Suprapubic skin (tissue), 4 donors: ENCODE measurements around the gene DIP2C. TPM values are rescaled to one million over a fixed set of nuclear protein-coding genes. Genes with fewer than 3 reads are reported as not detected.

Experiments used
- DNase-seq, 2 donors: peaks; one replicate each; pipeline ENCODE4 v3.0.0-alpha.2; 2019; ENCODE audit warnings: low spot score in 2 of 2
- H3K27ac ChIP-seq: fragments of 200-600 bp; sonication (generic); one replicate; pipeline ENCODE4 v1.5.1; 2019
- H3K27me3 ChIP-seq: fragments of 200-600 bp; sonication (generic); one replicate; pipeline ENCODE4 v1.5.1; 2019
- H3K36me3 ChIP-seq: fragments of 200-600 bp; sonication (generic); one replicate; pipeline ENCODE4 v1.5.1; 2019
- H3K4me1 ChIP-seq: fragments of 200-600 bp; sonication (generic); one replicate; pipeline ENCODE4 v1.5.1; 2019
- H3K4me3 ChIP-seq: fragments of 200-600 bp; sonication (generic); one replicate; pipeline ENCODE4 v1.5.1; 2019; ENCODE audit warnings: mild to moderate bottlenecking
- H3K9me3 ChIP-seq: fragments of 200-600 bp; sonication (generic); one replicate; pipeline ENCODE4 v1.5.1; 2019
- CTCF ChIP-seq, 2 donors: fragments of 200-600 bp in 1 of 2; fragments of 450-650 bp in 1 of 2; sonication (generic) in 1 of 2; IDR thresholded peaks; one replicate each; pipeline ENCODE4 v1.5.1; 2016 to 2019; ENCODE audit warnings: antibody characterized with exemption in 2 of 2, mild to moderate bottlenecking in 1 of 2, moderate library complexity in 1 of 2
- EP300 ChIP-seq: sonication (generic); formaldehyde crosslinking; IDR thresholded peaks from one replicate; pipeline ENCODE4 v1.6.1; 2017; ENCODE audit warnings: antibody characterized with exemption
- POLR2A ChIP-seq, 2 donors: fragments of 450-650 bp; IDR thresholded peaks; one replicate each; pipeline ENCODE4 v1.6.1; 2017; ENCODE audit warnings: antibody characterized with exemption in 2 of 2, mild to moderate bottlenecking in 2 of 2, moderate library complexity in 2 of 2
- POLR2AphosphoS5 ChIP-seq, 3 donors: sonication (generic); formaldehyde crosslinking; IDR thresholded peaks; one replicate each; pipeline ENCODE4 v1.6.1; 2017; ENCODE audit warnings: antibody characterized with exemption in 3 of 3
- WGBS: methylation state at CpG from one replicate; pipeline ENCODE4 v1.1.5; 2018; 5-methylcytosine and 5-hydroxymethylcytosine counted together
- total RNA-seq, 4 donors: library from RNA; depleted of rRNA; stranded (reverse); fragments of >200 nt; gene quantifications; one replicate each; pipeline ENCODE4 v1.1.0, GENCODE V29; 2016

Gene DIP2C
- total RNA-seq, 4 donors from 2014 or later, result 6.7 to 23.3 (median 14.7) TPM

- Histone ChIP-seq H3K27ac (no peak overlapping the region), H3K4me3 (no peak overlapping the region), H3K9me3 (no peaks in the 10 kb centered on the region), H3K4me1 (no peaks in the 10 kb centered on the region), H3K27me3 (no peaks in the 10 kb centered on the region), H3K36me3 (no peaks in the 10 kb centered on the region)
- DNase-seq, result no peak
- WGBS, result 77% methylated on average over 15 of the region's 15 CpGs
- TF ChIP-seq EP300 (no peak), POLR2AphosphoS5 (IDR thresholded peaks at IDR 0.05) (no peak), CTCF (IDR thresholded peaks at IDR 0.05) (no peak), POLR2A (IDR thresholded peaks at IDR 0.05) (no peak)
Measured at GRCh38 chr10:260819-261429, 428.5 kb downstream of the DIP2C start.

- Histone ChIP-seq H3K36me3 (peaks cover 64% of the 10 kb centered on the region), H3K27me3 (no peaks in the 10 kb centered on the region), H3K27ac (no peak overlapping the region), H3K9me3 (no peaks in the 10 kb centered on the region), H3K4me3 (no peak overlapping the region), H3K4me1 (no peaks in the 10 kb centered on the region)
- TF ChIP-seq POLR2AphosphoS5 (IDR thresholded peaks at IDR 0.05), result no peak
- no peak for TF ChIP-seq CTCF (IDR thresholded peaks at IDR 0.05)
- TF ChIP-seq POLR2A (IDR thresholded peaks at IDR 0.05), result no peak
- TF ChIP-seq EP300, result no peak
- no peak for DNase-seq
- WGBS, result 79% methylated on average over 13 of the region's 13 CpGs
Measured at GRCh38 chr10:251982-252582, 437.4 kb downstream of the DIP2C start.

- TF ChIP-seq POLR2AphosphoS5 (IDR thresholded peaks at IDR 0.05), result no peak
- no peak for TF ChIP-seq CTCF (IDR thresholded peaks at IDR 0.05)
- TF ChIP-seq EP300, result no peak
- TF ChIP-seq POLR2A (IDR thresholded peaks at IDR 0.05), result no peak
- DNase-seq, result no peak
- no peaks in the 10 kb centered on the region for H3K4me1 ChIP-seq
- no peaks in the 10 kb centered on the region for H3K9me3 ChIP-seq
- WGBS, result 88% methylated on average over 15 of the region's 15 CpGs
- no peaks in the 10 kb centered on the region for H3K27me3 ChIP-seq
- H3K36me3 ChIP-seq, result peaks cover 71% of the 10 kb centered on the region
- no peak overlapping the region for H3K27ac ChIP-seq
- H3K4me3 ChIP-seq, result no peak overlapping the region
Measured at GRCh38 chr10:248307-248706, 441.2 kb downstream of the DIP2C start.

- TF ChIP-seq POLR2AphosphoS5 (IDR thresholded peaks at IDR 0.05) (no peak), CTCF (IDR thresholded peaks at IDR 0.05) (no peak), EP300 (no peak), POLR2A (IDR thresholded peaks at IDR 0.05) (no peak)
- Histone ChIP-seq H3K27ac (no peak overlapping the region), H3K4me3 (no peak overlapping the region), H3K27me3 (no peaks in the 10 kb centered on the region), H3K36me3 (peaks cover 65% of the 10 kb centered on the region), H3K4me1 (no peaks in the 10 kb centered on the region), H3K9me3 (no peaks in the 10 kb centered on the region)
- no peak for DNase-seq
- WGBS, result 95% methylated on average over 4 of the region's 4 CpGs
Measured at GRCh38 chr10:247480-247879, 442.0 kb downstream of the DIP2C start.

- WGBS, result 94% methylated on average over 9 of the region's 9 CpGs
- Histone ChIP-seq H3K36me3 (peaks cover 65% of the 10 kb centered on the region), H3K4me3 (no peak overlapping the region), H3K27ac (no peak overlapping the region), H3K27me3 (no peaks in the 10 kb centered on the region), H3K9me3 (no peaks in the 10 kb centered on the region), H3K4me1 (no peaks in the 10 kb centered on the region)
- DNase-seq, result no peak
- TF ChIP-seq EP300 (no peak), POLR2AphosphoS5 (IDR thresholded peaks at IDR 0.05) (no peak), POLR2A (IDR thresholded peaks at IDR 0.05) (no peak), CTCF (IDR thresholded peaks at IDR 0.05) (no peak)
Measured at GRCh38 chr10:246431-246830, 443.0 kb downstream of the DIP2C start.
